IMR-90 (cell line): ENCODE results near the gene CKAP5. TPM values are rescaled to one million over a fixed set of nuclear protein-coding genes. Genes with fewer than 3 reads are reported as not detected.

ENCODE experiments used
- ATAC-seq: fragments of 200-7000 bp; cut with Tn5 transposase; 2 replicates; pipeline ENCODE4 v1.9.1; 2020; ENCODE audit warnings: low read depth, mild to moderate bottlenecking, moderate library complexity
- BruUV-seq: library from RNA; stranded (reverse); fragments of 400-500 nt; replicated peaks from 2 replicates; lab custom pipeline; 2021; lab: Mats Ljungman, UMichigan
- CTCF ChIA-PET: fragments of 300-600 bp; formaldehyde crosslinking; extraction: SDS; loops from one replicate; lab custom pipeline; 2021; ENCODE audit warnings: antibody characterized with exemption; lab: Yijun Ruan, JAX
- POLR2A ChIA-PET: fragments of 300-600 bp; sonication (Branson Sonifier 250); formaldehyde crosslinking; loops from one replicate; lab custom pipeline; 2022; ENCODE audit warnings: antibody characterized with exemption; ENCODE audit not compliant: unreplicated experiment; lab: Charles Lee
- DNase-seq: peaks from one replicate; pipeline ENCODE4 v3.0.0; 2013
- H2AFZ ChIP-seq: replicated peaks from 2 replicates; pipeline ENCODE3; 2013; ENCODE audit warnings: low read length, mild to moderate bottlenecking; ENCODE audit not compliant: poor library complexity
- H2AK5ac ChIP-seq: 2 replicates; pipeline ENCODE4 v1.6.1; 2013; ENCODE audit warnings: low read depth, low read length, inconsistent platforms
- H2AK9ac ChIP-seq: replicated peaks from 2 replicates; pipeline ENCODE3; 2013; ENCODE audit warnings: mild to moderate bottlenecking, low read depth, low read length, moderate library complexity; ENCODE audit not compliant: poor library complexity
- H2BK120ac ChIP-seq: 2 replicates; pipeline ENCODE4 v1.6.1; 2013; ENCODE audit warnings: low read depth, low read length, inconsistent platforms
- H2BK15ac ChIP-seq: 3 replicates; pipeline ENCODE4 v1.6.1; 2013; ENCODE audit warnings: low read depth, low read length, inconsistent platforms
- H2BK20ac ChIP-seq: 2 replicates; pipeline ENCODE4 v1.6.1; 2013; ENCODE audit warnings: low read depth, mild to moderate bottlenecking, inconsistent platforms, low read length, moderate library complexity
- H2BK5ac ChIP-seq: 2 replicates; pipeline ENCODE4 v1.6.1; 2013; ENCODE audit warnings: mild to moderate bottlenecking, low read depth, low read length, inconsistent platforms; ENCODE audit not compliant: poor library complexity, severe bottlenecking
- H3K14ac ChIP-seq: replicated peaks from 2 replicates; pipeline ENCODE4 v1.6.1; 2013; ENCODE audit warnings: low read depth, low read length, inconsistent platforms
- H3K18ac ChIP-seq: 2 replicates; pipeline ENCODE4 v1.6.1; 2013; ENCODE audit warnings: low read depth, low read length, control low read depth
- H3K23ac ChIP-seq: 2 replicates; pipeline ENCODE4 v1.6.1; 2013; ENCODE audit warnings: low read depth, low read length, inconsistent platforms
- H3K27ac ChIP-seq: 2 replicates; pipeline ENCODE4 v1.5.1; 2013; ENCODE audit warnings: mild to moderate bottlenecking, control low read depth, low read length; ENCODE audit not compliant: insufficient read depth
- H3K27me3 ChIP-seq: 2 replicates; pipeline ENCODE4 v1.6.1; 2013; ENCODE audit warnings: low read length; ENCODE audit not compliant: control insufficient read depth, insufficient read depth
- H3K36me3 ChIP-seq: 2 replicates; pipeline ENCODE4 v1.6.1; 2013; ENCODE audit warnings: low read length, mixed read lengths; ENCODE audit not compliant: control insufficient read depth, insufficient read depth
- H3K4ac ChIP-seq: 2 replicates; pipeline ENCODE4 v1.6.1; 2013; ENCODE audit warnings: low read depth, low read length, inconsistent platforms
- H3K4me1 ChIP-seq: 2 replicates; pipeline ENCODE4 v1.6.1; 2013; ENCODE audit warnings: low read length, mixed read lengths; ENCODE audit not compliant: control insufficient read depth, insufficient read depth
- H3K4me2 ChIP-seq: 2 replicates; pipeline ENCODE4 v1.6.1; 2013; ENCODE audit warnings: low read depth, mild to moderate bottlenecking, control low read depth, low read length, moderate library complexity
- H3K4me3 ChIP-seq: 2 replicates; pipeline ENCODE4 v1.5.1; 2013; ENCODE audit warnings: low read depth, mild to moderate bottlenecking, control low read depth, low read length, moderate library complexity; ENCODE audit not compliant: insufficient read depth
- H3K56ac ChIP-seq: 2 replicates; pipeline ENCODE4 v1.6.1; 2013; ENCODE audit warnings: low read length, inconsistent platforms; ENCODE audit not compliant: insufficient read depth; ENCODE audit errors: extremely low read depth
- H3K79me1 ChIP-seq, 2 experiments: 2 replicates each; pipeline ENCODE4 v1.6.1; 2013; ENCODE audit warnings: low read length in 2 of 2, inconsistent platforms in 1 of 2, low read depth in 1 of 2
- H3K9ac ChIP-seq: 2 replicates; pipeline ENCODE4 v1.6.1; 2013; ENCODE audit warnings: low read depth, low read length, control low read depth
- H3K9me1 ChIP-seq: 2 replicates; pipeline ENCODE4 v1.6.1; 2013; ENCODE audit warnings: low read length, inconsistent platforms; ENCODE audit not compliant: insufficient read depth
- H3K9me3 ChIP-seq: 2 replicates; pipeline ENCODE4 v1.6.1; 2013; ENCODE audit warnings: low read length; ENCODE audit not compliant: control insufficient read depth, insufficient read depth
- H4K20me1 ChIP-seq: 2 replicates; pipeline ENCODE4 v1.6.1; 2013; ENCODE audit warnings: low read length, inconsistent platforms; ENCODE audit not compliant: insufficient read depth
- H4K5ac ChIP-seq: 2 replicates; pipeline ENCODE4 v1.6.1; 2013; ENCODE audit warnings: mild to moderate bottlenecking, low read depth, low read length, control low read depth
- H4K8ac ChIP-seq, 2 experiments: 2 replicates each; pipeline ENCODE4 v1.6.1; 2013; ENCODE audit warnings: low read depth in 2 of 2, low read length in 2 of 2, control low read depth in 1 of 2, inconsistent platforms in 1 of 2
- H4K91ac ChIP-seq: 2 replicates; pipeline ENCODE4 v1.6.1; 2013; ENCODE audit warnings: low read depth, low read length, inconsistent platforms; ENCODE audit not compliant: insufficient read depth
- BHLHE40 ChIP-seq: fragments of 150-350 bp; IDR thresholded peaks from 2 replicates; pipeline ENCODE4 v1.6.1; 2016; ENCODE audit warnings: mild to moderate bottlenecking, low read depth, low read length
- CEBPB ChIP-seq: IDR thresholded peaks from 2 replicates; pipeline ENCODE4 v1.6.1; 2012; ENCODE audit warnings: low read depth, low read length, improper control_type of control experiment
- CHD1 ChIP-seq: IDR thresholded peaks from 2 replicates; pipeline ENCODE4 v1.6.1; 2012; ENCODE audit warnings: low read depth, low read length, improper control_type of control experiment
- ELK1 ChIP-seq: fragments of 150-350 bp; IDR thresholded peaks from 2 replicates; pipeline ENCODE4 v1.6.1; 2016; ENCODE audit warnings: low read depth, mild to moderate bottlenecking, low read length, moderate library complexity, borderline replicate concordance
- FOS ChIP-seq: fragments of 150-350 bp; IDR thresholded peaks from 2 replicates; pipeline ENCODE4 v1.6.1; 2016; ENCODE audit warnings: low read depth, low read length
- MAFK ChIP-seq: IDR thresholded peaks from 2 replicates; pipeline ENCODE4 v1.6.1; 2012; ENCODE audit warnings: low read depth, low read length, improper control_type of control experiment
- MAZ ChIP-seq: IDR thresholded peaks from 2 replicates; pipeline ENCODE4 v1.6.1; 2012; ENCODE audit warnings: low read depth, mild to moderate bottlenecking, low read length, improper control_type of control experiment, moderate library complexity, borderline replicate concordance
- MXI1 ChIP-seq: IDR thresholded peaks from 2 replicates; pipeline ENCODE4 v1.6.1; 2012; ENCODE audit warnings: low read depth, mild to moderate bottlenecking, low read length, moderate library complexity, borderline replicate concordance
- NFE2L2 ChIP-seq: fragments of 150-350 bp; IDR thresholded peaks from 2 replicates; pipeline ENCODE4 v1.6.1; 2016; ENCODE audit warnings: low read depth, mild to moderate bottlenecking, low read length
- POLR2A ChIP-seq: IDR thresholded peaks from 2 replicates; pipeline ENCODE4 v1.6.1; 2012; ENCODE audit warnings: mild to moderate bottlenecking, low read depth, low read length
- RCOR1 ChIP-seq: IDR thresholded peaks from 2 replicates; pipeline ENCODE4 v1.6.1; 2012; ENCODE audit warnings: mild to moderate bottlenecking, low read length, improper control_type of control experiment; ENCODE audit not compliant: insufficient replicate concordance
- RFX5 ChIP-seq: IDR thresholded peaks from 2 replicates; pipeline ENCODE4 v1.8.0; 2012; ENCODE audit warnings: low read depth, mild to moderate bottlenecking, low read length, moderate library complexity
- SMC3 ChIP-seq: fragments of 150-350 bp; IDR thresholded peaks from 2 replicates; pipeline ENCODE4 v1.6.1; 2016; ENCODE audit warnings: low read depth, mild to moderate bottlenecking, antibody characterized with exemption, low read length, moderate library complexity
- USF2 ChIP-seq: fragments of 150-350 bp; IDR thresholded peaks from 2 replicates; pipeline ENCODE4 v1.6.1; 2017; ENCODE audit warnings: mild to moderate bottlenecking, antibody characterized with exemption, low read length, low read depth
- WGBS, 2 experiments: methylation state at CpG; one replicate each; pipeline versions ENCODE4 v1.1.5 to v1.1.7; 2013; ENCODE audit warnings: missing lambda C conversion rate in 2 of 2; ENCODE audit not compliant: insufficient read length in 1 of 2; ENCODE audit errors: extremely low coverage in 2 of 2; 5-methylcytosine and 5-hydroxymethylcytosine counted together
- dilution Hi-C: fragments of 300-500 bp; cut with HindIII; formaldehyde crosslinking; loops from one replicate; pipeline ENCODE4 v1.14.3; 2018; ENCODE audit warnings: low sequenced_read_pairs; ENCODE audit not compliant: unreplicated experiment
- in situ Hi-C: fragments of 300-500 bp; cut with MboI; formaldehyde crosslinking; loops from 3 replicates; pipeline ENCODE4 v1.14.3; 2019; ENCODE audit warnings: low sequenced_read_pairs, inconsistent platforms, mixed read lengths
- intact Hi-C: fragments of 100-400 bp; cut with micrococcal nuclease; formaldehyde crosslinking; loops from 2 replicates; pipeline ENCODE4 v1.10.0; 2022
- polyA plus RNA-seq, 3 experiments: library from polyadenylated mRNA; depleted of rRNA; stranded (reverse); fragments of >200 nt; gene quantifications; 2 replicates each; pipeline ENCODE4 v1.2.3, GENCODE V29; 2012; ENCODE audit warnings: low replicate concordance in 1 of 3
- total RNA-seq: library from RNA; depleted of rRNA; stranded (reverse); fragments of >200 nt; gene quantifications from 2 replicates; pipeline ENCODE4 v1.2.3, GENCODE V29; 2012
- TF ChIP-seq, protein P1 (sequence below): conservative IDR thresholded peaks from 2 replicates; pipeline ENCODE4 v1.5.1; 2012; ENCODE audit warnings: mild to moderate bottlenecking, low read depth, low read length, improper control_type of control experiment

The CKAP5 gene
- total and polyA plus RNA-seq, 2 of the 4 experiments (the other 2 are of a cell fraction), result 59.5 to 79.2 TPM

- H3K36me3 ChIP-seq, result peaks cover 21% of the 10 kb centered on the region
- no peak overlapping the region for H2AK5ac ChIP-seq
- no peak overlapping the region for H3K23ac ChIP-seq
- no peaks in the 10 kb centered on the region for H3K9me3 ChIP-seq
- no peaks in the 10 kb centered on the region for H3K9me1 ChIP-seq
- no peak overlapping the region for H2AFZ ChIP-seq
- no peak overlapping the region for H2BK20ac ChIP-seq
- no peak overlapping the region for H3K27ac ChIP-seq
- H3K79me1 ChIP-seq, result peaks cover 12 to 14% of the 10 kb centered on the region in 2 experiments; a peak in 3 of 4 replicates
- no peak overlapping the region for H4K5ac ChIP-seq
- no peaks in the 10 kb centered on the region for H3K4me1 ChIP-seq
- H2BK5ac ChIP-seq, result no peak overlapping the region
- no peak overlapping the region for H3K4me2 ChIP-seq
- no peak overlapping the region for H3K14ac ChIP-seq
- ChIA-PET POLR2A (no interaction called here), CTCF (interaction anchor here (0.6 kb wide), 1 partner anchor 351 kb away, joined by 5 read pairs; no protein-coding TSS in a partner anchor)
- no peaks in the 10 kb centered on the region for H3K27me3 ChIP-seq
- no peak overlapping the region for H3K4ac ChIP-seq
- no peaks in the 10 kb centered on the region for H4K20me1 ChIP-seq
- ATAC-seq (no peak), DNase-seq (no peak)
- H3K56ac ChIP-seq, result no peak overlapping the region
- H2BK120ac ChIP-seq, result no peak overlapping the region
- dilution Hi-C loops (no loop called here), in situ Hi-C loops (no loop called here), intact Hi-C loops (no loop called here)
- no peak overlapping the region for H4K8ac ChIP-seq
- no peak overlapping the region for H2BK15ac ChIP-seq
- no peak overlapping the region for H3K9ac ChIP-seq
- H4K91ac ChIP-seq, result no peak overlapping the region
- H3K4me3 ChIP-seq, result no peak overlapping the region
- no peak overlapping the region for H2AK9ac ChIP-seq
- WGBS, 2 experiments, result no CpG with 5 or more reads among the region's 7 CpGs
- BruUV-seq, result no TSS peak
- H3K18ac ChIP-seq, result no peak overlapping the region
- TF ChIP-seq NFE2L2 (no peak), ELK1 (no peak), CEBPB (no peak), CHD1 (no peak), RCOR1 (no peak), BHLHE40 (no peak), RFX5 (no peak), SMC3 (no peak), FOS (no peak), MAFK (no peak), MXI1 (no peak), POLR2A (no peak), MAZ (no peak), USF2 (no peak)
- TF ChIP-seq, protein P1, sequence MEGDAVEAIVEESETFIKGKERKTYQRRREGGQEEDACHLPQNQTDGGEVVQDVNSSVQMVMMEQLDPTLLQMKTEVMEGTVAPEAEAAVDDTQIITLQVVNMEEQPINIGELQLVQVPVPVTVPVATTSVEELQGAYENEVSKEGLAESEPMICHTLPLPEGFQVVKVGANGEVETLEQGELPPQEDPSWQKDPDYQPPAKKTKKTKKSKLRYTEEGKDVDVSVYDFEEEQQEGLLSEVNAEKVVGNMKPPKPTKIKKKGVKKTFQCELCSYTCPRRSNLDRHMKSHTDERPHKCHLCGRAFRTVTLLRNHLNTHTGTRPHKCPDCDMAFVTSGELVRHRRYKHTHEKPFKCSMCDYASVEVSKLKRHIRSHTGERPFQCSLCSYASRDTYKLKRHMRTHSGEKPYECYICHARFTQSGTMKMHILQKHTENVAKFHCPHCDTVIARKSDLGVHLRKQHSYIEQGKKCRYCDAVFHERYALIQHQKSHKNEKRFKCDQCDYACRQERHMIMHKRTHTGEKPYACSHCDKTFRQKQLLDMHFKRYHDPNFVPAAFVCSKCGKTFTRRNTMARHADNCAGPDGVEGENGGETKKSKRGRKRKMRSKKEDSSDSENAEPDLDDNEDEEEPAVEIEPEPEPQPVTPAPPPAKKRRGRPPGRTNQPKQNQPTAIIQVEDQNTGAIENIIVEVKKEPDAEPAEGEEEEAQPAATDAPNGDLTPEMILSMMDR, result no peak
Measured at GRCh38 chr11:46801694-46802470, 44.2 kb downstream of the CKAP5 start.
